ENCODE measurements around the gene ATXN1. TPM values are rescaled to one million over a fixed set of nuclear protein-coding genes. Genes with fewer than 3 reads are reported as not detected.
"Not testable (repeated sequence)": the region's sequence is repeated elsewhere in the genome, so short reads cannot be mapped to it uniquely, and the experiment has no call there.

Gene ATXN1
- total RNA-seq, 4 donors from 2014 or later: 21.0 to 102 (median 51.1) TPM

DNA sequence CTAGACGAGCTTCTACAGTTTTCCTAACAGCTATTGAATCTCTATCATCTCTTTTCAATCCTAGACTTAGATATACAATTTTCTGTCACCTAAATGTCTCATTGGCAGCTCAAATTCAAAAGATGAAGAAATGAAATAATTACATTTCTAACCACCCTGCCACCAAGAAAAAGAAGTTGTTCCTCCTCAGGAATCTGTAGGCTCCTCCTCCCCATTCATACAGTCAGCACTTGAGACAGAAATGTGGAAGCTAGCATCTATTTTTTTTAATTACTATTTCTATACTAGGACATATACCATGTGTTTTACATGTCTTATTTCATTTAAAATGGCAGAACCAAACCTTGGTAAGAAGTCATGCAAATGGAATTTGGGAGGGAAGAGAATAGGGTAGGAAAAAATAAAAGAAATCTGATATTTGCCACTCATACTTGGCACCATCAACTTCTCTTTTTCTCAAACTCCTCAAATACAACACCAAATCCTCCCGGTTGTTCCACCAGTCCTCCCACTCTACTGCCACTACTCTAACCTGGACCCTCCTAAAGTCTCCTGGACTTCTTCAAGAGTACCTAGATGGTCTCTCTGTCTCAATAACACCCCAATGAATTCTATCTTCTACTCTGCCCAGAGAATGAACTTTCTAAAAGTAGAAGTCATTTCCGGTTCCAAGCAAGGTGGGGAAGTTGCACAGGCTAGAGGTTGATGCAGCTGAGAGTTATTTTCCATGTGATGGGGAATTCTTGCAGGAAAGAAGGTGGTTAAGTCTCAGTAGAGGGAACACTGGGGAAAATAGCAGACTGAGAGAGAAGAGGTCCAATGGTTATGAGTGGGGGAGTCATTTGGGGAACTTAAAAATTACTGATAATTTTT lies 54.1 kb downstream of the ATXN1 start:
- Histone ChIP-seq H3K36me3 (no peaks in the 10 kb centered on the region), H3K27me3 (no peaks in the 10 kb centered on the region), H3K4me3 (no peak overlapping the region), H3K4me1 (peaks cover 0 to 3% of the 10 kb centered on the region in 2 donors), H3K27ac (no peak overlapping the region), H3K9me3 (no peaks in the 10 kb centered on the region)
- intact Hi-C loops (cut with DNase I; ENCODE audit: low total_unique reads): no loop called here
- TF ChIP-seq, protein P1, sequence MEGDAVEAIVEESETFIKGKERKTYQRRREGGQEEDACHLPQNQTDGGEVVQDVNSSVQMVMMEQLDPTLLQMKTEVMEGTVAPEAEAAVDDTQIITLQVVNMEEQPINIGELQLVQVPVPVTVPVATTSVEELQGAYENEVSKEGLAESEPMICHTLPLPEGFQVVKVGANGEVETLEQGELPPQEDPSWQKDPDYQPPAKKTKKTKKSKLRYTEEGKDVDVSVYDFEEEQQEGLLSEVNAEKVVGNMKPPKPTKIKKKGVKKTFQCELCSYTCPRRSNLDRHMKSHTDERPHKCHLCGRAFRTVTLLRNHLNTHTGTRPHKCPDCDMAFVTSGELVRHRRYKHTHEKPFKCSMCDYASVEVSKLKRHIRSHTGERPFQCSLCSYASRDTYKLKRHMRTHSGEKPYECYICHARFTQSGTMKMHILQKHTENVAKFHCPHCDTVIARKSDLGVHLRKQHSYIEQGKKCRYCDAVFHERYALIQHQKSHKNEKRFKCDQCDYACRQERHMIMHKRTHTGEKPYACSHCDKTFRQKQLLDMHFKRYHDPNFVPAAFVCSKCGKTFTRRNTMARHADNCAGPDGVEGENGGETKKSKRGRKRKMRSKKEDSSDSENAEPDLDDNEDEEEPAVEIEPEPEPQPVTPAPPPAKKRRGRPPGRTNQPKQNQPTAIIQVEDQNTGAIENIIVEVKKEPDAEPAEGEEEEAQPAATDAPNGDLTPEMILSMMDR (IDR thresholded peaks at IDR 0.05): no peak
- no peak for DNase-seq

DNA sequence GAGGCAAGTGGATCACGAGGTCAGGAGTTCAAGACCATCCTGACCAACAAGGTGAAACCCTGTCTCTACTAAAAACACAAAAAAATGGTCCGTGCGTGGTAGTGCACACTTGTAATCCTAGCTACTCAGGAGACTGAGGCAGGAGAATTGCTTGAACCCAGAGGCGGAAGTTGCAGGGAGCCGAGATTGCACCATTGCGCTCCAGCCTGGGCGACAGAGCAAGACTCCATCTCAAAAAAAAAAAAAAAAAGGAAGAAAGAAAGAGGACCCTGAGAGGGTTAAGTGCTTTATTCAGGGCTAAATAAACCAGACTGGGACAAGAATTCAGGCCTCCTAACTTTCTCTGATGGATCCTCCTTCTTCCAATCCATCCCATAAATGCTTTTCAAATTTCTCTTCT lies 54.8 kb downstream of the ATXN1 start:
- DNase-seq; H3K4me3 ChIP-seq; H3K4me1 ChIP-seq; intact Hi-C loops (cut with DNase I; ENCODE audit: low total_unique reads); H3K36me3 ChIP-seq; H3K27me3 ChIP-seq; H3K9me3 ChIP-seq; H3K27ac ChIP-seq: not testable (repeated sequence)

DNA sequence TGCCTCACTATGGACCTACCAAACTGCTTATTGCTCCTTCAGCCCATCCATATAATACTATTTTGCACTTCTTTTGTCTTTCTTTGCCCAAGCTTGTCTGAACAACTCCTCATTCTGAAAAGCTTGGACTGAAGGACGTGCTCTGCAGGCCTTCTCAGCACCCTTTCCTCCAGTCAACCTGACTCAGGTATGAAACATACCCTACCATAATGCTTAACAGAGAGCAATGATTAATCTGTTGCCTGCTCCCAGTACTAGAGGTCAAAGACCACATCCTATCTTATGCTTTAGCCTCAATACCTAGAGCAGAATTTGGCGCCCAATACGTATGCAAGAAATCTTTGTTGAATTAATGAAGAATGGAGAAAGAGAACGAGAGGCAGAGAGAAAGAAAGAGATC lies 55.2 kb downstream of the ATXN1 start:
- TF ChIP-seq POLR2A (IDR thresholded peaks at IDR 0.05): no peak
- TF ChIP-seq, protein P1 (IDR thresholded peaks at IDR 0.05): no peak
- intact Hi-C loops (cut with DNase I; ENCODE audit: low total_unique reads): no loop called here
- no peak overlapping the region for H3K27ac ChIP-seq

DNA sequence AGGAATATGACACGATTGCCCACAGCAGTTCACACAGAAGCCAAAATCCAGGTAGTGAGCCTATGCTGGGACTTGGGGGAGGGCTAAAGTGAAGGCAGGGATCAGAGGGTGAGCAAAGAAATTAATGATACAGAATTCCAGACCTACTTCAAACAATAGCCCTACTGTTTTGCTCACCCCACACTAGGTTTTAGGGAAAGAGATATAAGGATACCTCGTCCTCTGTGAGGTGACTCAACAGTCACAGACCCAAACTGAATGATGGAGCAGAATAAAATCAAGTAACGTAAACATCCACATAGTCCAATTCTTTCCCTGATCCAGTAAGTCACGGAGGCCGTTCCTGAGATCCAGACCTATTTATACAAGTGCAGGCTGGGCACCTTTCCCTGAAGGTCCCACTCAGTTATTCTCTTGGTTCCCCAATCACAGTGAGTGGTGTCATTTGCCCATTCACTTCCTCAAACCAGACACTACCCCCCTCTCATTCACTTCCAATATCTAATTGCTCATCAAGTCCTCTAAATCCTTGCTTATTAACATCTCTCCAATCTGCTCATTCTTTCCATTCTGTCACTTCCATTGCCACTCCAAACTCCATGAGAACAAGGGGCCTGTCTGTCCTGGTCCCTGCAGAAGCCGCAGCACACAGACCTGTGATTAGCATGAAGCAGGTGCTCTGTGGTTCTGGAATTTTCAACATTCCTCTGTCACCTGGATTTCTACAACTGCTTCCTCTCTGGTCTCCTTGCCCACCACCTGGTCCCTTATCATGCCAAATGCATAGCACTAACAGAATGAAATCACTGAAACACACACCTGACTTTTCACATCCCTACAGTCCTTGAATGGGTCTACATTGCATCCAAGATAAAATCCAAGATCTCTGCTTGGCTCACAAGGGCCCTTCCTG lies 55.9 kb downstream of the ATXN1 start:
- intact Hi-C loops (cut with DNase I; ENCODE audit: low total_unique reads): no loop called here
- TF ChIP-seq, protein P1 (IDR thresholded peaks at IDR 0.05): no peak
- no peak for TF ChIP-seq POLR2A (IDR thresholded peaks at IDR 0.05)
- no peak for DNase-seq
- Histone ChIP-seq H3K27ac (peak overlapping the region; percentile 68 to 79), H3K36me3 (no peaks in the 10 kb centered on the region), H3K4me1 (peaks cover 0 to 6% of the 10 kb centered on the region in 2 donors), H3K4me3 (no peak overlapping the region), H3K9me3 (no peaks in the 10 kb centered on the region), H3K27me3 (no peaks in the 10 kb centered on the region)

More for the DNA sequence above, 55.2 kb downstream of the ATXN1 start:
- H3K9me3 ChIP-seq: no peaks in the 10 kb centered on the region
- no peak for DNase-seq
- H3K4me1 ChIP-seq: peaks cover 0 to 6% of the 10 kb centered on the region in 2 donors
- no peaks in the 10 kb centered on the region for H3K27me3 ChIP-seq
- no peaks in the 10 kb centered on the region for H3K36me3 ChIP-seq
- no peak overlapping the region for H3K4me3 ChIP-seq

DNA sequence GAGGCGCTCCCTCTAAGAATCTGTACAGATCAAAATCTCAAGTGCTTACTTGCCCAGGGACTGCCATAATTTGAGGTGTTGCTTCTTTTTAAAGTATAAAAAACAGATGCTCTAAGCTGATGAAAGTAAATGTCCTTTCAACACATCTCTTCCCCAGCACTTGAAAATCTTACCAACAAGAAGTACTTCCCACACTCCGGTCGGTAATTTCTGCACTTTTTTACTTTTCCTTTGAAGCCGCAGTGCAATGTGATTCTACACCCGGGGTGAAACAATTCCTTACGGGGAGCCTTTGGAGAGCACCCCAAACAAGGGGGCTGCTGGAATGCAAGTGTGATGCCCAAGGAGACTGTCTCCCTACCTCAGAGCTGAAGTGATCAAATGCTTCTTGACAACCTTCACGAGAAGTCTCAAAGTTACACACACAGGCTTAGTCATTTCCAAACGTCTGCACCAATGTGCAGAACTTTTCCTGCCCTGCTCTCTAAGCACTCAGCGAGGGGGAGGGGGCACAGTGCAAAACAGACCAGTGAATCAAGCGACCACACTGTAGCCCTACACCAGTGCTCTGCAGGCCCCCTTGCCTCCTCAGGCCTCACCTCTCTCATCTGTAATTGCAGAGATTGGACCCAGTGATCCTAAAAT lies 56.7 kb downstream of the ATXN1 start:
- Histone ChIP-seq H3K9me3 (no peaks in the 10 kb centered on the region), H3K4me3 (peak overlapping the region; percentile 16 to 18), H3K27ac (peak overlapping the region; percentile 68 to 79), H3K4me1 (peaks cover 0 to 6% of the 10 kb centered on the region in 2 donors), H3K27me3 (no peaks in the 10 kb centered on the region), H3K36me3 (no peaks in the 10 kb centered on the region)
- TF ChIP-seq POLR2A (IDR thresholded peaks at IDR 0.05): no peak
- TF ChIP-seq, protein P1 (IDR thresholded peaks at IDR 0.05): no peak
- DNase-seq: no peak
- intact Hi-C loops (cut with DNase I; ENCODE audit: low total_unique reads): no loop called here

DNA sequence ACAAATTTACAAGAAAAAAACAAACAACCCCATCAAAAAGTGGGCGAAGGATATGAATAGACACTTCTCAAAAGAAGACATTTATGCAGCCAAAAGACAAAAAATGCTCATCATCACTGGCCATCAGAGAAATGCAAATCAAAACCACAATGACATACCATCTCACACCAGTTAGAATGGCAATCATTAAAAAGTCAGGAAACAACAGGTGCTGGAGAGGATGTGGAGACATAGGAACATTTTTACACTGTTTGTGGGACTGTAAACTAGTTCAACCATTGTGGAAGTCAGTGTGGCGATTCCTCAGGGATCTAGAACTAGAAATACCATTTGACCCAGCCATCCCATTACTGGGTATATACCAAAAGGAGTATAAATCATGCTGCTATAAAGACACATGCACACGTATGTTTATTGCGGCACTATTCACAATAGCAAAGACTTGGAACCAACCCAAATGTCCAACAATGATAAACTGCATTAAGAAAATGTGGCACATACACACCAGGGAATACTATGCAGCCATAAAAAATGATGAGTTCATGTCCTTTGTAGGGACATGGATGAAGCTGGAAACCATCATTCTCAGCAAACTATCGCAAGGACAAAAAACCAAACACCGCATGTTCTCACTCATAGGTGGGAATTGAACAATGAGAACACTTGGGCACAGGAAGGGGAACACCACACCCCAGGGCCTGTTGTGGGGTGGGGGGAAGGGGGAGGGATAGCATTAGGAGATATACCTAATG lies 58.5 kb downstream of the ATXN1 start:
- H3K4me3 ChIP-seq; H3K27ac ChIP-seq; DNase-seq; intact Hi-C loops (cut with DNase I; ENCODE audit: low total_unique reads); H3K27me3 ChIP-seq; H3K36me3 ChIP-seq; H3K9me3 ChIP-seq: not testable (repeated sequence)
- peaks cover 0 to 16% of the 10 kb centered on the region in 2 donors for H3K4me1 ChIP-seq
